ENCODE data around the gene RXYLT1. TPM values are rescaled to one million over a fixed set of nuclear protein-coding genes. Genes with fewer than 3 reads are reported as not detected.
"Not testable (repeated sequence)": the region's sequence is repeated elsewhere in the genome, so short reads cannot be mapped to it uniquely, and the experiment has no call there.

RXYLT1 gene
- 26.6 and 27.6 TPM in 2 replicates for total RNA-seq

DNA sequence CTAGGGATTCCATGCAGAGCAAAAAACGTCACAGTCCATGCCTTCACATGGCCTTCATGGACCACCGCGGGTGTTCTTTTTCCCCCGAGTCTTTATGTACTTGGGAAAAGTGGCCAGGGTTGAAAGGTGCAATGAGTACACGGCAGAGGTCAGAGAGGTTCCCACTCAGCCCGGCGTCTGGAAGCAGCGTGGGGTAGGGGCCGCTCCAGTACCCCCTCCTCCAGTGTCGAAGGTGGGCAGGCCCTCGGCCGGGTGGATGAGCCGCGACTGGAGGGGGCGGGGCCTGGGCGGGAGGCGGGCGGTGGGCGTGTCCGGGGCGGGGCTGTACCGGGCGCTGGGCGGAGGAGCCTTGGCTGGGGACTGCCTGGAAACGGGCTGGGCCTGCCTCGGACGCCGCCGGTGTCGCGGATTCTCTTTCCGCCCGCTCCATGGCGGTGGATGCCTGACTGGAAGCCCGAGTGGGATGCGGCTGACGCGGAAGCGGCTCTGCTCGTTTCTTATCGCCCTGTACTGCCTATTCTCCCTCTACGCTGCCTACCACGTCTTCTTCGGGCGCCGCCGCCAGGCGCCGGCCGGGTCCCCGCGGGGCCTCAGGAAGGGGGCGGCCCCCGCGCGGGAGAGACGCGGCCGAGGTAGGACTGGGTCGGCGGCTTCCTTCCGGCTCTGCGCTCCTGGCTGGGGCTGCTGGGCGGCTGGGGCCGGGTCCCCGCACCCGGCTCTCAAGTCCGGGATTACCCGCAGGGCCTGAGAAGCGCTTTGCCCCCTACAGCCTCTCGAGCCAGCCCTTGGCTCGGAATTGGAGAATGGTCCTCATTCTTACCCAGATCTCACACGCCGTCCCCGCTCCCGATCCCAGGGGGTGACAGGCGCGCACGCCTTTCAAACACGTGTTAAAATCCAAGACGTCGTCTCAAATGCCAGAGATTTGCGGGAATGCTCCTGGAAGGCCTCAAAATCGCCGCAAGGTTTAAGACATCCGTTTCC is at the start of gene RXYLT1:
Gene RXYLT1, plus strand, starts transcription at position 412 of the 984 bp plus-strand sequence. Its CDS starts 52 bp downstream, at position 464.
- H3K36me3 Mint-ChIP-seq (ENCODE audit: low read depth): peaks cover 34% of the 10 kb centered on the region
- H3K27ac Mint-ChIP-seq: peak within 1 kb of the TSS; percentile 94
- peaks cover 19% of the 10 kb centered on the region for H3K4me1 Mint-ChIP-seq
- peaks cover 6% of the 10 kb centered on the region for H3K27me3 Mint-ChIP-seq
- H3K4me3 Mint-ChIP-seq: peak within 1 kb of the TSS; percentile 95
- H3K9me3 Mint-ChIP-seq: no peaks in the 10 kb centered on the region
- DNase-seq: peak; percentile 93
- intact Hi-C loops (cut with micrococcal nuclease): loop anchor here (1.0 to 5.0 kb wide), 3 partner anchors 63 to 625 kb away; partner anchors contain the start of genes KICS2, SRGAP1 and XPOT

DNA sequence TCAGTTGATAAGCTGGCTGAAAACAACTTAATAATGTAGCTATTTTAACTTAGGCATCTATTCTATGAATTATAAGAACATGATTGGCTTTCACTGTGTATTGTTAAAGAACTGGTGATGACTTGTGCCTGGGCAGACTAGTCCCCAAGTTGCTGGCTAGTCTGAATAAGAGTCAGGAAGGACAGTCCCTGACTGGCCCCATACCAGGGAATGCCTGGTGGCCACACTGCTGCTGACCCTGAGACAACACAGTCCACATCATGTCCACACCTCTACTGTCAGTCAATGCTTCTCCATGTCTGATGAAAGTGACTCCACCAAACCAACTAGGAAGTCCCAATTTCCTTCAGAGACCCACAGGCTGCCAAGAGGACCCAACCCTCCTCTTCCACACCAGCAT is 46.9 kb upstream of the RXYLT1 start:
- H3K4me3 Mint-ChIP-seq; H3K27me3 Mint-ChIP-seq; H3K9me3 Mint-ChIP-seq; DNase-seq; intact Hi-C loops (cut with micrococcal nuclease); H3K36me3 Mint-ChIP-seq (ENCODE audit: low read depth); H3K27ac Mint-ChIP-seq; H3K4me1 Mint-ChIP-seq: not testable (repeated sequence)

- H3K27me3 Mint-ChIP-seq; H3K4me3 Mint-ChIP-seq; H3K9me3 Mint-ChIP-seq; DNase-seq; intact Hi-C loops (cut with micrococcal nuclease); H3K36me3 Mint-ChIP-seq (ENCODE audit: low read depth); H3K27ac Mint-ChIP-seq; H3K4me1 Mint-ChIP-seq: not testable (repeated sequence)
Observed at GRCh38 chr12:63733585-63733984, 46.1 kb upstream of the RXYLT1 start.

DNA sequence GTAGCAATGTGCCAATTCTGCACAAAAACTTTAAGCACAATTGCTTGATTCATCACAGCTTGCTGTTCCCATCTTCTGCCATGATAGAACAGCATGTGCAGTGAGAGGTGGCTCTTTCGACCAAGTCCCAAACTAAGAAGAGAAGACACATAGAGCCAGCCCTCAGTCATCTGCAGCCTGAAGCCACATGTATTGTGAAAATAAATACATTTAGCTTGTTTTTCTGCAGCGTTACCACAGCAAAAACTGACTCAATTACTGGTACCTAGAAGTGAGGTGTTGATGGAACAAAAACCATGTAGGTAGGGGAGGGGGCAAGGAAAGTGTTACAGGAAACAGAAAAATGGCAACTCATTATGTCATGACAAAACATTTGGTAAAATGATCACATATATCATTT is 39.2 kb upstream of the RXYLT1 start:
- H3K9me3 Mint-ChIP-seq; intact Hi-C loops (cut with micrococcal nuclease); H3K27ac Mint-ChIP-seq; H3K36me3 Mint-ChIP-seq (ENCODE audit: low read depth); H3K4me1 Mint-ChIP-seq; DNase-seq; H3K4me3 Mint-ChIP-seq; H3K27me3 Mint-ChIP-seq: not testable (repeated sequence)

DNA sequence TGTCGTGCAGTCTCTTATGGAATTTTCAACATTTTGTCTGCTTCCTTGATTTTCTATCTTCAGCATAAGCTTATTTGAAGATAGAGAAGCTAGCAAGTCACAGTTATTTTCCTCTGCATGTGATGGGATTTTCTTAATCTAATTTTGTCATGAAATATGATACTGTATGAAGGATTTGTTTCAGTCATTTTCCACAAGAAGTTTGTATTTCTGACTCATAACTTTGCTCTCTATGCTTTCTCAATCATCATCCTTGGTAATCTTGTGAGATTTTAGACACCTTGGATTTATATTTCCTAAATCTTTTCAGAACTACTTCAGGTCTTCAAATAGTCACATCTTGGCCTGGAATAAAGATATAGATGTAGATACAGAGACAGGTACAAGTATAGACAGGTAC is 38.3 kb upstream of the RXYLT1 start:
- H3K36me3 Mint-ChIP-seq (ENCODE audit: low read depth); H3K9me3 Mint-ChIP-seq; H3K4me1 Mint-ChIP-seq; DNase-seq; H3K27me3 Mint-ChIP-seq; H3K4me3 Mint-ChIP-seq; intact Hi-C loops (cut with micrococcal nuclease); H3K27ac Mint-ChIP-seq: not testable (repeated sequence)

DNA sequence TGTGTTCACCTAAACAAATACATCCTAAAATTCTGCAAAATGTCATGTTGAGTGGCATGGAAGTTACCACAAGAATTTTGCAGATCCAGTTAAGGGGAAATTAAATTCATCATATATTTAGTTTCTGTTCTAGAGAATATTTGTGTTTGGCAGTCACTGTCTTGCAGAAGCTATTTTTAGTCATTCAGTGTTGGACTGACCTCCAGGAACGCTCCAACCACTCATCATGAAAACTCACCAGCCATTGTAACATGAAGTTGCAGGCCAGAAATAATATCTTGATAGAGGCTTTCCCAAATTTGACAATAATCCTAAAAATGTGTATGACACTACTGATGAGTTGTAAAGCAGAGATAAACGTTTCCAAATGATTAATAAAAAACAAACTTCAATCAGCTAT is 35.6 kb upstream of the RXYLT1 start:
- intact Hi-C loops (cut with micrococcal nuclease); H3K9me3 Mint-ChIP-seq; DNase-seq; H3K27me3 Mint-ChIP-seq; H3K4me3 Mint-ChIP-seq; H3K27ac Mint-ChIP-seq; H3K4me1 Mint-ChIP-seq; H3K36me3 Mint-ChIP-seq (ENCODE audit: low read depth): not testable (repeated sequence)

DNA sequence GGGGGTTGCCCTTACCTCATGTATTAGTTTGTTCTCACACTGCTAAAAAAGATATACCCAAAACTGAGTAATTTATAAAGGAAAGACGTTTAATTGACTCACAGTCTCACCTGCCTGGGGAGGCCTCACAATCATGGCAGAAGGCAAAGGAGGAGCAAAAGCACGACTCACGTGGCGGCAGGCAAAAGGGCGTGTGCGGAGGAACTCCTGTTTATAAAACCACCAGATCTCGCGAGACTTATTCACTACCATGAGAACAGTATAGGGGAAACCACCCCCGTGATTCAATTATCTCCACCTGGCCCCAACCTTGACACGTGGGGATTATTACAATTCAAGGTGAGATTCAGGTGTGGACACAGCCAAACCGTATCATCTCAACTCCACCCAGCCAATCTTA is 33.2 kb upstream of the RXYLT1 start:
- DNase-seq; H3K27me3 Mint-ChIP-seq; intact Hi-C loops (cut with micrococcal nuclease); H3K27ac Mint-ChIP-seq; H3K4me1 Mint-ChIP-seq; H3K4me3 Mint-ChIP-seq; H3K36me3 Mint-ChIP-seq (ENCODE audit: low read depth); H3K9me3 Mint-ChIP-seq: not testable (repeated sequence)

DNA sequence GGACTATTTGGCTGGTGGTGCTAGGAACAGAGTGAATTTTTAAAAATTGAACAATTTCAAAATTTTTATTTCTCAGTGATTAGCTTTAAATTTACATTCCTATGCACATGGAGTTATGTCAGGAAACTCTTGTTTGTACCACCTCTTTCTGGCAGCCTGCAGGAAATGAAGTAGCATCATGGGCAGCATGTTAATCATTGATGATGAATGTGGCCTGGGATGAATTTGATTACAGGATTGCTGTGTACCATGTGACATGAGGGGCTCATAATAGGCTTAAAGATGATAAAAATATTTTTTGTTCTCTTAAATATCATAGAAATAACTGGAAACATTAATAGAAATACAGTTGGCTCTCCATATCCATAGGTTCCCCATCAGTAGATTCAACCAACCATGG is 32.6 kb upstream of the RXYLT1 start:
- H3K4me3 Mint-ChIP-seq; intact Hi-C loops (cut with micrococcal nuclease); H3K27me3 Mint-ChIP-seq; H3K27ac Mint-ChIP-seq; H3K9me3 Mint-ChIP-seq; H3K4me1 Mint-ChIP-seq; H3K36me3 Mint-ChIP-seq (ENCODE audit: low read depth); DNase-seq: not testable (repeated sequence)

GRCh38 chr12:63747553-63747952 is 32.2 kb upstream of the RXYLT1 start:
- no peak for DNase-seq
- Mint-ChIP-seq H3K9me3 (no peaks in the 10 kb centered on the region), H3K27me3 (peaks cover 5% of the 10 kb centered on the region), H3K27ac (no peak overlapping the region), H3K4me3 (no peak overlapping the region), H3K36me3 (ENCODE audit: low read depth) (no peaks in the 10 kb centered on the region), H3K4me1 (peaks cover 4% of the 10 kb centered on the region)
- intact Hi-C loops (cut with micrococcal nuclease): no loop called here

DNA sequence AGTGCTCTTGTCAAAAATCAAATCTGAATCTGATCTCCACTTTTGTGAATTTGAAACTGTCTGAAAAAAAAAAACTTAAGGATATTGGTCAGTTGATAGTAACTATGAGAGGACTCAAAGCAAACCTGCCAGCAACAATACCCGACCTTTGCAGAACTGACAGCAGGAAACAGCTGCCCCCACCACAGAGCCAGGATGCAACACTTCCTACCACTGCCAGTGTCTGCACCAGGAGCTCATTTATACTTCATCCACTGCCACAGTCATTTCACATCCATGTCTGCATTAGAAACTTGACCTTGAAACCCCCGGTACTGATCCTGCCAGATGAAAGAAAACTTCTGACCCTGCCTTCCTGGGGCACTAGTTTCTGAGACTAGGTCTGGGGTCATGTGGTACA is 27.4 kb upstream of the RXYLT1 start:
- Mint-ChIP-seq H3K36me3 (ENCODE audit: low read depth) (no peaks in the 10 kb centered on the region), H3K27ac (no peak overlapping the region), H3K9me3 (no peaks in the 10 kb centered on the region), H3K4me3 (no peak overlapping the region), H3K27me3 (peaks cover 18% of the 10 kb centered on the region), H3K4me1 (peaks cover 4% of the 10 kb centered on the region)
- peak; percentile 57 for DNase-seq
- intact Hi-C loops (cut with micrococcal nuclease): no loop called here

GRCh38 chr12:63752841-63753240 is 26.9 kb upstream of the RXYLT1 start:
- intact Hi-C loops (cut with micrococcal nuclease): no loop called here
- H3K9me3 Mint-ChIP-seq: no peaks in the 10 kb centered on the region
- DNase-seq: no peak
- no peak overlapping the region for H3K4me3 Mint-ChIP-seq
- H3K27me3 Mint-ChIP-seq: peaks cover 19% of the 10 kb centered on the region
- peaks cover 4% of the 10 kb centered on the region for H3K4me1 Mint-ChIP-seq
- H3K36me3 Mint-ChIP-seq (ENCODE audit: low read depth): no peaks in the 10 kb centered on the region
- no peak overlapping the region for H3K27ac Mint-ChIP-seq

- peaks cover 21% of the 10 kb centered on the region for H3K27me3 Mint-ChIP-seq
- no peak overlapping the region for H3K27ac Mint-ChIP-seq
- no peaks in the 10 kb centered on the region for H3K36me3 Mint-ChIP-seq (ENCODE audit: low read depth)
- intact Hi-C loops (cut with micrococcal nuclease): no loop called here
- no peak overlapping the region for H3K4me3 Mint-ChIP-seq
- no peaks in the 10 kb centered on the region for H3K9me3 Mint-ChIP-seq
- DNase-seq: no peak
- H3K4me1 Mint-ChIP-seq: peaks cover 4% of the 10 kb centered on the region
Observed at GRCh38 chr12:63753743-63754142, 26.0 kb upstream of the RXYLT1 start.

GRCh38 chr12:63764481-63764880 is 15.2 kb upstream of the RXYLT1 start:
- H3K27ac Mint-ChIP-seq: no peak overlapping the region
- H3K9me3 Mint-ChIP-seq: no peaks in the 10 kb centered on the region
- intact Hi-C loops (cut with micrococcal nuclease): no loop called here

GRCh38 chr12:63766498-63766897 is 13.2 kb upstream of the RXYLT1 start:
- Mint-ChIP-seq H3K27me3 (peaks cover 24% of the 10 kb centered on the region), H3K9me3 (peaks cover 8% of the 10 kb centered on the region), H3K27ac (no peak overlapping the region), H3K4me3 (no peak overlapping the region), H3K4me1 (peaks cover 1% of the 10 kb centered on the region), H3K36me3 (ENCODE audit: low read depth) (no peaks in the 10 kb centered on the region)
- intact Hi-C loops (cut with micrococcal nuclease): no loop called here
- no peak for DNase-seq

More at GRCh38 chr12:63764481-63764880, 15.2 kb upstream of the RXYLT1 start:
- H3K27me3 Mint-ChIP-seq: peaks cover 28% of the 10 kb centered on the region
- H3K36me3 Mint-ChIP-seq (ENCODE audit: low read depth): no peaks in the 10 kb centered on the region
- H3K4me3 Mint-ChIP-seq: no peak overlapping the region
- no peak for DNase-seq
- peaks cover 1% of the 10 kb centered on the region for H3K4me1 Mint-ChIP-seq
